A549 (cell line): ENCODE measurements around the gene CNTNAP2. TPM values are rescaled to one million over a fixed set of nuclear protein-coding genes. Genes with fewer than 3 reads are reported as not detected.

Experiments
- ATAC-seq, 2 experiments: fragments of 200-7000 bp in 1 of 2; fragments of >200 bp in 1 of 2; cut with Nextera tagmentation in 1 of 2; cut with Tn5 transposase in 1 of 2; 3 replicates each; pipeline versions ENCODE4 v1.8.0 to v1.9.1; 2018 to 2020; ENCODE audit warnings: mild to moderate bottlenecking in 1 of 2, moderate library complexity in 1 of 2
- CTCF ChIA-PET: fragments of 300-600 bp; sonication (Branson Sonifier 250); formaldehyde crosslinking; extraction: SDS; loops from one replicate; lab custom pipeline; 2021; ENCODE audit warnings: antibody characterized with exemption, inconsistent platforms; lab: Yijun Ruan, JAX
- POLR2A ChIA-PET: fragments of 350-600 bp; formaldehyde crosslinking; extraction: SDS; loops from one replicate; lab custom pipeline; 2021; ENCODE audit warnings: antibody characterized with exemption, inconsistent platforms; lab: Yijun Ruan, JAX
- DNase-seq, 2 experiments: peaks; one replicate each; pipeline versions ENCODE4 v3.0.0 to v3.0.0-alpha.2; 2011 to 2016; ENCODE audit warnings: low read depth in 1 of 2, low spot score in 1 of 2
- FAIRE-seq: peaks from 2 replicates; lab custom pipeline; 2011; peaks lifted over from hg19 to GRCh38; lab: Jason Lieb, UNC
- H3K27ac ChIP-seq, 2 experiments: fragments of >200 bp; sonication (Bioruptor Twin); formaldehyde crosslinking; 3 replicates each; pipeline ENCODE4 v1.5.1; 2016 to 2017
- H3K4me1 ChIP-seq: fragments of >200 bp; sonication (Bioruptor Twin); formaldehyde crosslinking; 3 replicates; pipeline ENCODE4 v1.6.1; 2016
- H3K4me2 ChIP-seq: fragments of >200 bp; sonication (Bioruptor Twin); formaldehyde crosslinking; 3 replicates; pipeline ENCODE4 v1.6.1; 2016
- H3K4me3 ChIP-seq: fragments of >200 bp; sonication (Bioruptor Twin); formaldehyde crosslinking; 3 replicates; pipeline ENCODE4 v1.5.1; 2016
- H3K9me3 ChIP-seq: fragments of >200 bp; sonication (Bioruptor Twin); formaldehyde crosslinking; 3 replicates; pipeline ENCODE4 v1.6.1; 2016
- BHLHE40 ChIP-seq: IDR thresholded peaks from 2 replicates; pipeline ENCODE4 v1.6.1; 2012; ENCODE audit warnings: low read depth, low read length, inconsistent platforms
- CEBPB ChIP-seq, 2 experiments: fragments of >200 bp in 1 of 2; sonication (Bioruptor Twin) in 1 of 2; formaldehyde crosslinking in 1 of 2; IDR thresholded peaks; 2 replicates each; pipeline ENCODE4 v1.6.1; 2012 to 2016
- FOSB ChIP-seq: fragments of 250-450 bp; sonication (Bioruptor Pico); IDR thresholded peaks from 2 replicates; pipeline ENCODE4 v1.5.0; 2020; ENCODE audit warnings: mild to moderate bottlenecking, moderate library complexity
- FOSL2 ChIP-seq, 2 experiments: fragments of 450-650 bp in 1 of 2; fragments of >200 bp in 1 of 2; sonication (Bioruptor Twin) in 1 of 2; formaldehyde crosslinking; IDR thresholded peaks; 2 replicates each; pipeline versions ENCODE4 v1.5.0 to v1.6.1; 2016 to 2020; ENCODE audit warnings: mild to moderate bottlenecking in 1 of 2, moderate library complexity in 1 of 2
- FOXS1 ChIP-seq: fragments of 250-450 bp; sonication (Bioruptor Pico); IDR thresholded peaks from 2 replicates; pipeline ENCODE4 v1.5.0; 2020; ENCODE audit warnings: mild to moderate bottlenecking, moderate library complexity
- GATA3 ChIP-seq: IDR thresholded peaks from 2 replicates; pipeline ENCODE4 v1.6.1; 2012; ENCODE audit warnings: borderline replicate concordance
- HDAC2 ChIP-seq: fragments of 200-600 bp; sonication (generic); IDR thresholded peaks from 2 replicates; pipeline ENCODE4 v1.6.1; 2016
- HEYL ChIP-seq: fragments of 250-450 bp; sonication (Bioruptor Pico); IDR thresholded peaks from 2 replicates; pipeline ENCODE4 v1.8.0; 2021; ENCODE audit warnings: mild to moderate bottlenecking, moderate library complexity
- HOXB13 ChIP-seq: fragments of 250-450 bp; sonication (Bioruptor Pico); IDR thresholded peaks from 2 replicates; pipeline ENCODE4 v1.5.0; 2020; ENCODE audit warnings: low read depth, mild to moderate bottlenecking, moderate library complexity
- HOXB5 ChIP-seq: fragments of 250-450 bp; sonication (Bioruptor Pico); IDR thresholded peaks from 2 replicates; pipeline ENCODE4 v1.5.0; 2020; ENCODE audit warnings: mild to moderate bottlenecking, moderate library complexity
- MAFK ChIP-seq: fragments of 450-650 bp; IDR thresholded peaks from 2 replicates; pipeline ENCODE4 v1.6.1; 2014; ENCODE audit not compliant: partially characterized antibody
- MYC ChIP-seq: IDR thresholded peaks from 2 replicates; pipeline ENCODE4 v1.6.1; 2012; ENCODE audit warnings: mild to moderate bottlenecking, inconsistent platforms, low read length, improper control_type of control experiment, borderline replicate concordance
- NFE2L2 ChIP-seq: fragments of 150-350 bp; conservative IDR thresholded peaks from 2 replicates; pipeline ENCODE4 v1.6.1; 2014; ENCODE audit warnings: low read length
- NR3C1 ChIP-seq: fragments of >200 bp; sonication (Bioruptor Twin); formaldehyde crosslinking; IDR thresholded peaks from 3 replicates; pipeline ENCODE4 v1.6.1; 2017
- PHF8 ChIP-seq: fragments of 200-600 bp; sonication (generic); IDR thresholded peaks from 2 replicates; pipeline ENCODE4 v1.6.1; 2016; ENCODE audit warnings: low read depth, mild to moderate bottlenecking, antibody characterized with exemption, moderate library complexity, borderline replicate concordance
- POLR2AphosphoS2 ChIP-seq: conservative IDR thresholded peaks from 2 replicates; pipeline ENCODE4 v1.6.1; 2012; ENCODE audit warnings: low read length, improper control_type of control experiment, inconsistent platforms
- RCOR1 ChIP-seq: fragments of 150-350 bp; IDR thresholded peaks from 2 replicates; pipeline ENCODE4 v1.6.1; 2014; ENCODE audit warnings: antibody characterized with exemption, low read length, low read depth
- RNF2 ChIP-seq: fragments of 200-600 bp; sonication (generic); IDR thresholded peaks from 2 replicates; pipeline ENCODE4 v1.6.1; 2016; ENCODE audit warnings: low read depth, mild to moderate bottlenecking, antibody characterized with exemption, moderate library complexity, borderline replicate concordance
- SMC3 ChIP-seq: fragments of >200 bp; sonication (Bioruptor Twin); formaldehyde crosslinking; IDR thresholded peaks from 3 replicates; pipeline ENCODE4 v1.6.1; 2018; ENCODE audit warnings: inconsistent platforms
- TFCP2L1 ChIP-seq: fragments of 250-450 bp; sonication (Bioruptor Pico); IDR thresholded peaks from 2 replicates; pipeline ENCODE4 v1.5.0; 2021; ENCODE audit warnings: mild to moderate bottlenecking
- ZC3H11A ChIP-seq: fragments of 450-650 bp; IDR thresholded peaks from 2 replicates; pipeline ENCODE4 v1.6.1; 2014; ENCODE audit warnings: antibody characterized with exemption, mild to moderate bottlenecking
- ZFP36 ChIP-seq: fragments of 450-650 bp; IDR thresholded peaks from 2 replicates; pipeline ENCODE4 v1.6.1; 2014; ENCODE audit warnings: borderline replicate concordance; ENCODE audit not compliant: partially characterized antibody
- ZNF302 ChIP-seq: fragments of 250-450 bp; sonication (Bioruptor Pico); IDR thresholded peaks from 2 replicates; pipeline ENCODE4 v1.9.0; 2021; ENCODE audit warnings: inconsistent platforms, mild to moderate bottlenecking, moderate library complexity
- WGBS: methylation state at CpG from one replicate; pipeline ENCODE4 v1.1.6; 2017; ENCODE audit errors: missing lambda C conversion rate; 5-methylcytosine and 5-hydroxymethylcytosine counted together
- polyA plus RNA-seq, 4 experiments: library from polyadenylated mRNA; depleted of rRNA in 3 of 4; stranded (reverse); fragments of >200 nt; fragmentation: RNase III in 1 of 4; extraction: RNeasy Plus Mini Kit Qiagen cat#74134 plus additional on column Dnase treatment in 1 of 4; gene quantifications; 2 replicates in 3 of 4; 3 replicates in 1 of 4; pipeline ENCODE4 v1.2.3, GENCODE V29; 2011 to 2017
- TF ChIP-seq, protein P1 (sequence below): fragments of 250-450 bp; sonication (Bioruptor Pico); IDR thresholded peaks from 2 replicates; pipeline ENCODE4 v1.5.0; 2021; ENCODE audit warnings: mild to moderate bottlenecking, moderate library complexity, borderline replicate concordance
- TF ChIP-seq, protein P2 (sequence below): IDR thresholded peaks from 2 replicates; pipeline ENCODE4 v1.6.1; 2012; ENCODE audit warnings: low read depth, borderline replicate concordance

Gene CNTNAP2
- polyA plus RNA-seq, 2 of the 4 experiments (the other 2 are of a cell fraction): 0.05 to 0.13 TPM

DNA sequence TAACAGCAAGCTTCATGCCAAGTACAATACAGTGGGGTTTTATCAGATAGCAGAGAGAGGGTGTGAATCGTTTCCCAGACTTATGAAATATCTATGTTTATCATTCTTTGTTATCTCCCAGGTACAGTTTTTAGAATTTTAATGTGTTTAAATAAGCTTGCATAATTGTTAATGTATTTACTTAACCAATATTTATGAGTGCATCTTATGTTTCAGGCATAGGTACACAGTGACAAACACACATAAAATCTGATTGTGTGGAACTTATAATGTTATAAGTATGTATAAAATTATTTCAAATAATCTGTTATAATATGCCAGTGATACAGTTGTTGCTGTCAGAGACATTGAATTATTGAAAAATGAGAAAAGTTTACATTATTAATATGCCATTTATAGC, 1462.5 kb downstream of the CNTNAP2 start (continued):
- TF ChIP-seq FOSL2 (IDR thresholded peaks at IDR 0.05) (no peak), FOSL2 (CRISPR knock-in tag; IDR thresholded peaks at IDR 0.05) (no peak)

DNA sequence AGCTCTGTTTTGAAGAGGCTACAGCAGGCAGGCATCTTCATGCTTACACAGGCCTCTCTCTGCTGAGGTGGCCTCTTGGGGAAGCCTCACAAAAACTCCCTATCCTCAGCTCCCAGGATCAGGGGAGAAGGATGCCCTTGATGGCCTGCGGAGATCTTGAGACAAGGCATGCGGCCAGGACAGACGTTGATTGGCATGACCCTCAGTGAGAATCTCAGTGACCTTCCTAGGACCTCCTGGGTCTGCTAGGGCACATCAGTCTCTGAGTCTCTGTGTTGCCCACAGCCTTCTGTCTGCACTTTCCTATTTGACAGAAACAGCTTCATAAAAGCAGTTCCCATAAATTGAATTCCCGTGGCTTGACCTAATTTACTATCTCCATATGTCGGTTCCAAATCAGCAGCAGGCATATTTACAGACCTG, 1468.2 kb downstream of the CNTNAP2 start:
- H3K4me1 ChIP-seq: no peaks in the 10 kb centered on the region
- ChIA-PET CTCF (no interaction called here), POLR2A (no interaction called here)
- H3K4me2 ChIP-seq: no peak overlapping the region
- no peaks in the 10 kb centered on the region for H3K9me3 ChIP-seq
- ATAC-seq (no peak), FAIRE-seq (no peak), DNase-seq (no peak)
- no peak overlapping the region for H3K27ac ChIP-seq
- WGBS: 47% methylated on average over 5 of the region's 5 CpGs
- no peak overlapping the region for H3K4me3 ChIP-seq
- TF ChIP-seq, protein P1, sequence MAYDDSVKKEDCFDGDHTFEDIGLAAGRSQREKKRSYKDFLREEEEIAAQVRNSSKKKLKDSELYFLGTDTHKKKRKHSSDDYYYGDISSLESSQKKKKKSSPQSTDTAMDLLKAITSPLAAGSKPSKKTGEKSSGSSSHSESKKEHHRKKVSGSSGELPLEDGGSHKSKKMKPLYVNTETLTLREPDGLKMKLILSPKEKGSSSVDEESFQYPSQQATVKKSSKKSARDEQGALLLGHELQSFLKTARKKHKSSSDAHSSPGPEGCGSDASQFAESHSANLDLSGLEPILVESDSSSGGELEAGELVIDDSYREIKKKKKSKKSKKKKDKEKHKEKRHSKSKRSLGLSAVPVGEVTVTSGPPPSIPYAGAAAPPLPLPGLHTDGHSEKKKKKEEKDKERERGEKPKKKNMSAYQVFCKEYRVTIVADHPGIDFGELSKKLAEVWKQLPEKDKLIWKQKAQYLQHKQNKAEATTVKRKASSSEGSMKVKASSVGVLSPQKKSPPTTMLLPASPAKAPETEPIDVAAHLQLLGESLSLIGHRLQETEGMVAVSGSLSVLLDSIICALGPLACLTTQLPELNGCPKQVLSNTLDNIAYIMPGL (CRISPR knock-in tag): no peak
- TF ChIP-seq ZNF302 (no peak), GATA3 (no peak), HOXB13 (no peak), FOXS1 (no peak), CEBPB (IDR thresholded peaks at IDR 0.05) (no peak), HOXB5 (CRISPR knock-in tag) (no peak), MYC (no peak), TFCP2L1 (no peak), PHF8 (no peak), RCOR1 (no peak)
- TF ChIP-seq, protein P2, sequence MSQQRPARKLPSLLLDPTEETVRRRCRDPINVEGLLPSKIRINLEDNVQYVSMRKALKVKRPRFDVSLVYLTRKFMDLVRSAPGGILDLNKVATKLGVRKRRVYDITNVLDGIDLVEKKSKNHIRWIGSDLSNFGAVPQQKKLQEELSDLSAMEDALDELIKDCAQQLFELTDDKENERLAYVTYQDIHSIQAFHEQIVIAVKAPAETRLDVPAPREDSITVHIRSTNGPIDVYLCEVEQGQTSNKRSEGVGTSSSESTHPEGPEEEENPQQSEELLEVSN: no peak

DNA sequence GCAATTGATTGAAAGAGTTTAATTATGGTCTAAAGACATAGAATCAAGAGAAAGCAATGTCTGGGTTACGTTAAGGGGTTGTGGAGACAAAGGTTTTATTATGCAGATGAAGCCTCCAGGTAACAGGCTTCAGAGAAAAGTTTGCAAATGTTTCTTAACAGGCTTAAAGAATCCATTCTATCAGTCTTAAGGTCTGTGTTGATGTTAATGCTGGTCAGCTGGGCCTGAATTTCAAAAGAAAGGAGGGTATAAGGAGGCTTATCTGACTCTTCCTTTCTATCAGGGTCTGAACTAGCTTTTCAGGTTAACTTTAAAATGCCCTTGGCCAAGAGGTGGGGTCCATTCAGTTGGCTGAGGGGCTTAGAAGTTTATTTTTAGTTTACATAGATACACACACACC, 1469.5 kb downstream of the CNTNAP2 start:
- no peak for FAIRE-seq
- no peaks in the 10 kb centered on the region for H3K4me1 ChIP-seq
- ChIA-PET CTCF (no interaction called here), POLR2A (no interaction called here)
- H3K4me2 ChIP-seq: no peak overlapping the region
- no peak overlapping the region for H3K27ac ChIP-seq
- H3K4me3 ChIP-seq: no peak overlapping the region
- H3K9me3 ChIP-seq: no peaks in the 10 kb centered on the region
- WGBS: 0% methylated on average over 1 of the region's 1 CpG
- ATAC-seq: no peak
- no peak for DNase-seq
- TF ChIP-seq FOSB (CRISPR knock-in tag) (no peak), BHLHE40 (no peak), HDAC2 (no peak), MAFK (no peak), TFCP2L1 (no peak), ZC3H11A (no peak), RNF2 (no peak), POLR2AphosphoS2 (no peak), HOXB13 (no peak), GATA3 (no peak), ZFP36 (no peak), NR3C1 (no peak), HEYL (no peak), NFE2L2 (no peak), SMC3 (no peak)
